SK-N-SH treated with all-trans-retinoic acid at 6 μM for 48 hours (cell line): ENCODE measurements around the gene PPT2.
"Not testable (repeated sequence)": the region's sequence is repeated elsewhere in the genome, so short reads cannot be mapped to it uniquely, and the experiment has no call there.

Experiments used
- ATAC-seq: fragments of 200-7000 bp; cut with Tn5 transposase; 3 replicates; pipeline ENCODE4 v1.9.1; 2020; ENCODE audit warnings: mild to moderate bottlenecking, moderate library complexity
- CSDC2 ChIP-seq: fragments of 250-450 bp; sonication (Bioruptor Pico); IDR thresholded peaks from 2 replicates; pipeline ENCODE4 v1.5.0; 2020; ENCODE audit warnings: mild to moderate bottlenecking, moderate library complexity
- CSRNP3 ChIP-seq: fragments of 250-450 bp; sonication (Bioruptor Pico); IDR thresholded peaks from 2 replicates; pipeline ENCODE4 v1.5.1; 2021; ENCODE audit warnings: mild to moderate bottlenecking, moderate library complexity
- GLIS3 ChIP-seq: fragments of 250-450 bp; sonication (Bioruptor Pico); IDR thresholded peaks from 2 replicates; pipeline ENCODE4 v1.5.0; 2020; ENCODE audit warnings: mild to moderate bottlenecking, moderate library complexity
- ISL1 ChIP-seq: fragments of 250-450 bp; sonication (Bioruptor Pico); IDR thresholded peaks from 2 replicates; pipeline ENCODE4 v2.1.2; 2022; ENCODE audit warnings: mild to moderate bottlenecking, moderate library complexity
- OSR1 ChIP-seq: fragments of 250-450 bp; sonication (Bioruptor Pico); IDR thresholded peaks from 2 replicates; pipeline ENCODE4 v1.8.0; 2022; ENCODE audit warnings: moderate library complexity, mild to moderate bottlenecking, inconsistent platforms
- PATZ1 ChIP-seq: fragments of 250-450 bp; sonication (Bioruptor Pico); IDR thresholded peaks from 2 replicates; pipeline ENCODE4 v1.8.0; 2020; ENCODE audit warnings: mild to moderate bottlenecking, moderate library complexity, borderline replicate concordance
- POU6F1 ChIP-seq: fragments of 250-450 bp; sonication (Bioruptor Pico); IDR thresholded peaks from 2 replicates; pipeline ENCODE4 v1.8.0; 2021; ENCODE audit warnings: low read depth, mild to moderate bottlenecking, moderate library complexity, borderline replicate concordance
- RARB ChIP-seq: fragments of 250-450 bp; sonication (Bioruptor Pico); IDR thresholded peaks from 2 replicates; pipeline ENCODE4 v1.8.0; 2021; ENCODE audit warnings: mild to moderate bottlenecking, moderate library complexity
- TCF4 ChIP-seq: fragments of 250-450 bp; sonication (Bioruptor Pico); IDR thresholded peaks from 2 replicates; pipeline ENCODE4 v1.8.0; 2021; ENCODE audit warnings: mild to moderate bottlenecking, moderate library complexity, borderline replicate concordance
- TSHZ2 ChIP-seq: fragments of 250-450 bp; sonication (Bioruptor Pico); IDR thresholded peaks from 2 replicates; pipeline ENCODE4 v1.5.0; 2020; ENCODE audit warnings: mild to moderate bottlenecking, moderate library complexity
- ZC3H10 ChIP-seq: fragments of 250-450 bp; sonication (Bioruptor Pico); IDR thresholded peaks from 2 replicates; pipeline ENCODE4 v1.5.1; 2021; ENCODE audit warnings: mild to moderate bottlenecking, moderate library complexity
- ZFP3 ChIP-seq: fragments of 250-450 bp; sonication (Bioruptor Pico); IDR thresholded peaks from 2 replicates; pipeline ENCODE4 v1.5.0; 2020; ENCODE audit warnings: mild to moderate bottlenecking, moderate library complexity
- ZNF70 ChIP-seq: fragments of 450-650 bp; formaldehyde crosslinking; IDR thresholded peaks from 2 replicates; pipeline ENCODE4 v1.5.0; 2020; ENCODE audit warnings: mild to moderate bottlenecking, moderate library complexity
- ZNF8 ChIP-seq: fragments of 450-650 bp; formaldehyde crosslinking; IDR thresholded peaks from 2 replicates; pipeline ENCODE4 v1.5.0; 2020; ENCODE audit warnings: mild to moderate bottlenecking, moderate library complexity

The PPT2 gene

GRCh38 chr6:32208996-32209395 is 55.1 kb downstream of the PPT2 start:
- ATAC-seq = no peak
- TF ChIP-seq GLIS3 (CRISPR knock-in tag) = no peak
- no peak for TF ChIP-seq OSR1 (CRISPR knock-in tag)
- TF ChIP-seq ZC3H10 (CRISPR knock-in tag) = no peak
- no peak for TF ChIP-seq POU6F1
- TF ChIP-seq ZFP3 (CRISPR knock-in tag) = no peak
- no peak for TF ChIP-seq ISL1 (CRISPR knock-in tag)

GRCh38 chr6:32210191-32210601 is 56.3 kb downstream of the PPT2 start:
- ATAC-seq = no peak
- TF ChIP-seq TCF4 (CRISPR knock-in tag) (no peak), CSRNP3 (no peak), POU6F1 (no peak), TSHZ2 (no peak)

GRCh38 chr6:32211432-32211831 is 57.5 kb downstream of the PPT2 start:
- not testable (repeated sequence) for ATAC-seq

- ATAC-seq = no peak
- TF ChIP-seq TSHZ2 = no peak
- no peak for TF ChIP-seq ZNF8 (CRISPR knock-in tag)
- no peak for TF ChIP-seq ZNF70 (CRISPR knock-in tag)
- no peak for TF ChIP-seq TCF4 (CRISPR knock-in tag)
- no peak for TF ChIP-seq RARB
- no peak for TF ChIP-seq POU6F1
- no peak for TF ChIP-seq PATZ1
- no peak for TF ChIP-seq CSDC2 (CRISPR knock-in tag)
- TF ChIP-seq, all 23 proteins: peak for 0
These were observed 58.3 kb downstream of the PPT2 start for GRCh38 chr6:32212076-32212760.
